Calu3 (cell line): ENCODE results near the gene CFP. TPM values are rescaled to one million over a fixed set of nuclear protein-coding genes. Genes with fewer than 3 reads are reported as not detected.
"Not testable (repeated sequence)": the region's sequence is repeated elsewhere in the genome, so short reads cannot be mapped to it uniquely, and the experiment has no call there.

Experiments
- BruUV-seq: library from RNA; stranded (reverse); fragments of 400-500 nt; replicated peaks from 2 replicates; lab custom pipeline; 2021; lab: Mats Ljungman, UMichigan
- CTCF ChIA-PET: fragments of 300-600 bp; sonication (Branson Sonifier 250); formaldehyde crosslinking; loops from one replicate; lab custom pipeline; 2022; ENCODE audit warnings: antibody characterized with exemption; lab: Charles Lee
- DNase-seq: peaks from one replicate; pipeline ENCODE4 v3.0.0; 2022
- H3K27ac Mint-ChIP-seq: one replicate; pipeline ENCODE4 v1.8.0; 2022; ENCODE audit warnings: mixed read lengths; ENCODE audit not compliant: unreplicated experiment
- H3K27me3 Mint-ChIP-seq: one replicate; pipeline ENCODE4 v1.8.0; 2022; ENCODE audit warnings: mixed read lengths; ENCODE audit not compliant: unreplicated experiment
- H3K36me3 Mint-ChIP-seq: one replicate; pipeline ENCODE4 v1.8.0; 2022; ENCODE audit warnings: mild to moderate bottlenecking, moderate library complexity, mixed read lengths; ENCODE audit not compliant: insufficient read depth, unreplicated experiment
- H3K4me1 Mint-ChIP-seq: one replicate; pipeline ENCODE4 v1.8.0; 2022; ENCODE audit warnings: mild to moderate bottlenecking, low read depth, mixed read lengths; ENCODE audit not compliant: unreplicated experiment
- H3K4me3 Mint-ChIP-seq: one replicate; pipeline ENCODE4 v1.8.0; 2022; ENCODE audit warnings: mild to moderate bottlenecking, low read depth, moderate library complexity, mixed read lengths; ENCODE audit not compliant: unreplicated experiment
- H3K9me3 Mint-ChIP-seq: one replicate; pipeline ENCODE4 v1.8.0; 2022; ENCODE audit warnings: low read depth, mixed read lengths; ENCODE audit not compliant: unreplicated experiment
- intact Hi-C: fragments of 100-400 bp; cut with micrococcal nuclease; formaldehyde crosslinking; loops from one replicate; pipeline ENCODE4 v1.10.0; 2022; ENCODE audit not compliant: unreplicated experiment
- total RNA-seq: library from RNA; stranded (reverse); gene quantifications from 2 replicates; pipeline ENCODE4 v1.2.3, GENCODE V29; 2022
- TF ChIP-seq, protein P1 (sequence below): fragments of 200-600 bp; IDR thresholded peaks from one replicate; pipeline ENCODE4 v1.8.0; 2022; ENCODE audit warnings: antibody characterized with exemption; ENCODE audit not compliant: unreplicated experiment

CFP gene
- total RNA-seq, 1 experiment from 2014 or later, result 1.2 TPM

GRCh38 chrX:47610511-47610910 lies 19.2 kb downstream of the CFP start:
- H3K4me3 Mint-ChIP-seq, result no peak overlapping the region
- peaks cover 3% of the 10 kb centered on the region for H3K9me3 Mint-ChIP-seq
- H3K4me1 Mint-ChIP-seq, result no peaks in the 10 kb centered on the region
- CTCF ChIA-PET, result no interaction called here
- peaks cover 41% of the 10 kb centered on the region for H3K27me3 Mint-ChIP-seq
- DNase-seq, result no peak
- BruUV-seq, result no TSS peak
- intact Hi-C loops, result no loop called here
- TF ChIP-seq, protein P1, sequence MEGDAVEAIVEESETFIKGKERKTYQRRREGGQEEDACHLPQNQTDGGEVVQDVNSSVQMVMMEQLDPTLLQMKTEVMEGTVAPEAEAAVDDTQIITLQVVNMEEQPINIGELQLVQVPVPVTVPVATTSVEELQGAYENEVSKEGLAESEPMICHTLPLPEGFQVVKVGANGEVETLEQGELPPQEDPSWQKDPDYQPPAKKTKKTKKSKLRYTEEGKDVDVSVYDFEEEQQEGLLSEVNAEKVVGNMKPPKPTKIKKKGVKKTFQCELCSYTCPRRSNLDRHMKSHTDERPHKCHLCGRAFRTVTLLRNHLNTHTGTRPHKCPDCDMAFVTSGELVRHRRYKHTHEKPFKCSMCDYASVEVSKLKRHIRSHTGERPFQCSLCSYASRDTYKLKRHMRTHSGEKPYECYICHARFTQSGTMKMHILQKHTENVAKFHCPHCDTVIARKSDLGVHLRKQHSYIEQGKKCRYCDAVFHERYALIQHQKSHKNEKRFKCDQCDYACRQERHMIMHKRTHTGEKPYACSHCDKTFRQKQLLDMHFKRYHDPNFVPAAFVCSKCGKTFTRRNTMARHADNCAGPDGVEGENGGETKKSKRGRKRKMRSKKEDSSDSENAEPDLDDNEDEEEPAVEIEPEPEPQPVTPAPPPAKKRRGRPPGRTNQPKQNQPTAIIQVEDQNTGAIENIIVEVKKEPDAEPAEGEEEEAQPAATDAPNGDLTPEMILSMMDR, result no peak
- no peaks in the 10 kb centered on the region for H3K36me3 Mint-ChIP-seq
- H3K27ac Mint-ChIP-seq, result no peak overlapping the region

DNA sequence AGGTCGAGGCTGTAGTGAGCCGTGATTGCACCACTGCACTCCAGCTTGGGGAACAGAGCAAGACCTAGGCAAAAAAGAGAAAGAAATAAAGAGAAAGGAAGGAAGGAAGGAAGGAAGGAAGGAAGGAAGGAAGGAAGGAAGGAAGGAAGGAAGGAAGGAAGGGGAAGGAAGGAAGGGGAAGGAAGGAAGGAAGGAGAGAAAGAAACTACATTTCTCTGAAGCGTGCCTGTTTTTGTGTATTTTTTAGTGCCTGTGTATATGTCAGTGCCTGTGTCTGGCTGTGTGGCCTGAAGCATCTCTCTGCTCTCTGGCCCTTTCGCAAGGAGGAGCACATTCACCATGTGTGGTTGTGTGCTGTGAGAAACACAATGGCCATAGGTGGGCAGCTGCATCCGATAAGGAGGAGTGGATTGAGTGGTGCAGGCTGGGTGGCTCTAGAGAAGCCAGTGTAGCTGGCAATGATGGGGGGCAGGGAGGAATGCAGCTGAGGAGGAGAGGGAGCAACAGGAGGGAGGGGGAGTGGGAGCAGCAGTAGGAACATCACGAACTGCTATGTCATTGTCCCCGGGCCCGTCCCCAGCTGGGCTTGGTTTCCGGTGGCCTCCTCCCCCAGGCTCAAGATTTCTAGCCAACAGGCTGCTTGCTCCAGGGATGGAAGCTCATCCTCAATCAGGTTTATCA lies 21.5 kb downstream of the CFP start:
- Mint-ChIP-seq H3K27ac (no peak overlapping the region), H3K36me3 (no peaks in the 10 kb centered on the region), H3K9me3 (peaks cover 3% of the 10 kb centered on the region), H3K4me1 (no peaks in the 10 kb centered on the region), H3K27me3 (peaks cover 47% of the 10 kb centered on the region), H3K4me3 (no peak overlapping the region)
- BruUV-seq, result no TSS peak
- DNase-seq, result no peak
- CTCF ChIA-PET, result no interaction called here
- intact Hi-C loops, result no loop called here
- TF ChIP-seq, protein P1, result no peak

DNA sequence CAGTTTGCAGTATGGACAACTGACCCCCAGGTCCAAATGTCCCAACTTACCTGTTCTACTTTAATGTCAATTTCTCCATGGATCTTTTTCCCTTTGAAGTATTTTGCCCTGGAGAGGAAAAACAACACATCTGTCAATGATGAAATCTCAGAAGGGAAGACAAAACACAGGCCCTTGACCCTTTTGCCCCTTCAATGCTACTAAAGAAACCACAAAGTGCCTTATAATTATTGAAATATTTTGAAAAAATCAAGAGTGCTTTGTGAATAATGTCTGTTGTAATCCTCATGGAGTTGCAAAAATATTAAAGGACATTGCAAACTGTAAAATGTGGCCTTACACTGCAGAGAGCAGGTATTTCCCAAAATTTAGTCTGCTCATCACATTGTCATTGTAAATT lies 22.6 kb downstream of the CFP start:
- peaks cover 3% of the 10 kb centered on the region for H3K9me3 Mint-ChIP-seq
- CTCF ChIA-PET, result no interaction called here

GRCh38 chrX:47605024-47605423 lies 24.7 kb downstream of the CFP start:
- no peaks in the 10 kb centered on the region for H3K9me3 Mint-ChIP-seq
- TF ChIP-seq, protein P1, result no peak
- intact Hi-C loops, result no loop called here

More for the DNA sequence above, 22.6 kb downstream of the CFP start:
- DNase-seq, result no peak
- TF ChIP-seq, protein P1, result no peak
- H3K27me3 Mint-ChIP-seq, result peaks cover 47% of the 10 kb centered on the region
- no peak overlapping the region for H3K27ac Mint-ChIP-seq
- BruUV-seq, result no TSS peak
- intact Hi-C loops, result no loop called here
- no peak overlapping the region for H3K4me3 Mint-ChIP-seq
- H3K36me3 Mint-ChIP-seq, result no peaks in the 10 kb centered on the region
- H3K4me1 Mint-ChIP-seq, result no peaks in the 10 kb centered on the region

DNA sequence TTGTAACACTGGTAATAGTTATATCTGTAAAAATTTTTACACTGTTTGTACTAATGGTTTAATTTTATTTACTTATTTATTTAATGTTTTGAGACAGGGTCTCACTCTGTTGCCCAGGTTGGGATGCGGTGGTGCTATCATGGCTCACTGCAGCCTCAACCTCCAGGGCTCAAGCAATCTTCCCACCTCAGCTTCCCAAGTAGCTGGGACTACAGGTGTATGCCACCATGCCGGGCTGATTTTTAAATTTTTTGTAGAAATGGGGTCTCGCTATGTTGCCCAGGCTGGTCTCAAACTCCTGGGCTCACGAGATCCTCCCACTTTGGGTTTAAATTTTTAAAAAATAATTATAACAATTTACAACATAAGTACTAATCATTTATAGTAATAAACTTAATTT lies 26.6 kb downstream of the CFP start:
- CTCF ChIA-PET, H3K9me3 Mint-ChIP-seq: not testable (repeated sequence)

More at GRCh38 chrX:47605024-47605423, 24.7 kb downstream of the CFP start:
- Mint-ChIP-seq H3K27me3 (peaks cover 39% of the 10 kb centered on the region), H3K4me1 (no peaks in the 10 kb centered on the region), H3K4me3 (no peak overlapping the region), H3K27ac (no peak overlapping the region), H3K36me3 (no peaks in the 10 kb centered on the region)
- no TSS peak for BruUV-seq
- no peak for DNase-seq
- CTCF ChIA-PET, result no interaction called here

More for the DNA sequence above, 26.6 kb downstream of the CFP start:
- H3K4me1 Mint-ChIP-seq, DNase-seq, H3K4me3 Mint-ChIP-seq, BruUV-seq, H3K36me3 Mint-ChIP-seq, H3K27ac Mint-ChIP-seq, intact Hi-C loops: not testable (repeated sequence)
- H3K27me3 Mint-ChIP-seq, result peaks cover 20% of the 10 kb centered on the region
